ENCODE data around the gene TNFSF13B. TPM values are rescaled to one million over a fixed set of nuclear protein-coding genes. Genes with fewer than 3 reads are reported as not detected.

TNFSF13B gene
- total and polyA plus RNA-seq, 2 of the 8 experiments (the other 6 are each of a cell fraction or from before 2014, with no cell fraction given) = not detected

- H2BK5ac ChIP-seq (ENCODE audit: low read depth, low read length) = no peak overlapping the region
- H3K79me1 ChIP-seq (ENCODE audit: low read depth, low read length) = no peaks in the 10 kb centered on the region
- no peak overlapping the region for H2AFZ ChIP-seq (ENCODE audit: low read length)
- H4K8ac ChIP-seq (ENCODE audit: extremely low read depth, insufficient read depth, low read length) = no peak overlapping the region
- no peak overlapping the region for H3K14ac ChIP-seq (ENCODE audit: insufficient read length)
- no peak overlapping the region for H3K18ac ChIP-seq (ENCODE audit: extremely low read depth, low read length)
- H2BK120ac ChIP-seq (replicated peaks; ENCODE audit: low read depth, low read length) = no peak overlapping the region
- no peak overlapping the region for H3K4me3 ChIP-seq (ENCODE audit: extremely low read depth in 1 of 4, insufficient read depth in 2 of 4, low read depth in 3 of 4, low read length in 4 of 4)
- no peak overlapping the region for H3K4me2 ChIP-seq (ENCODE audit: insufficient read depth in 1 of 2, low read depth in 2 of 2, low read length in 2 of 2)
- H3K4me1 ChIP-seq (replicated peaks in 1 of 4; ENCODE audit: control insufficient read depth in 3 of 4, insufficient read depth in 4 of 4, low read length in 3 of 4) = no peaks in the 10 kb centered on the region
- H4K20me1 ChIP-seq (replicated peaks in 1 of 2; ENCODE audit: control insufficient read depth in 1 of 2, insufficient read depth in 2 of 2, low read length in 2 of 2) = no peaks in the 10 kb centered on the region
- no peaks in the 10 kb centered on the region for H3K23me2 ChIP-seq (ENCODE audit: low read depth, low read length)
- H3K79me2 ChIP-seq (ENCODE audit: control insufficient read depth in 1 of 2, insufficient read depth in 2 of 2, low read length in 2 of 2) = no peaks in the 10 kb centered on the region
- no peaks in the 10 kb centered on the region for H3K36me3 ChIP-seq (ENCODE audit: control insufficient read depth in 2 of 4, insufficient read depth in 4 of 4, low read length in 3 of 4)
- WGBS, 2 experiments (ENCODE audit: extremely low coverage in 1 of 2, insufficient coverage in 1 of 2, insufficient read length in 1 of 2, insufficient replicate concordance in 2 of 2, low coverage in 1 of 2, low lambda C conversion rate in 2 of 2, missing lambda C conversion rate in 1 of 2) = 87% methylated on average over 3 of the region's 3 CpGs; no CpG with 5 or more reads in 1 of the 2 experiments
- POLR2A ChIA-PET (ENCODE audit: partially characterized antibody) = no interaction called here
- H3K27ac ChIP-seq (ENCODE audit: low read depth, low read length) = no peak overlapping the region
- no peak overlapping the region for H4K91ac ChIP-seq (replicated peaks; ENCODE audit: insufficient read length, low read length)
- DNase-seq (ENCODE audit: low read depth in 1 of 2, low spot score in 2 of 2) (no peak), FAIRE-seq (no peak)
- H3K23ac ChIP-seq (ENCODE audit: insufficient read length) = no peak overlapping the region
- no peaks in the 10 kb centered on the region for H3K27me3 ChIP-seq (replicated peaks in 1 of 4; ENCODE audit: control insufficient read depth in 3 of 4, extremely low read depth in 1 of 4, insufficient read depth in 3 of 4, low read length in 3 of 4)
- no peak overlapping the region for H3K56ac ChIP-seq (replicated peaks; ENCODE audit: insufficient read length, low read depth, low read length)
- CTCF ChIA-PET (ENCODE audit: partially characterized antibody) = no interaction called here
- no peak overlapping the region for H2BK20ac ChIP-seq (ENCODE audit: low read length)
- H2BK12ac ChIP-seq (ENCODE audit: low read depth, low read length) = no peak overlapping the region
- no peaks in the 10 kb centered on the region; a peak in 1 of 4 replicates for H3K9me3 ChIP-seq (ENCODE audit: insufficient read depth in 2 of 2, low read depth in 1 of 2, low read length in 1 of 2)
- no peak overlapping the region for H3K9ac ChIP-seq (replicated peaks in 1 of 4; ENCODE audit: extremely low read depth in 1 of 4, low read depth in 3 of 4, low read length in 3 of 4)
- no peak overlapping the region for H4K5ac ChIP-seq (ENCODE audit: insufficient read length, low read depth, low read length)
- no peak overlapping the region for H2BK15ac ChIP-seq (ENCODE audit: low read length)
- H2AK5ac ChIP-seq (ENCODE audit: low read depth, low read length) = no peak overlapping the region
- H3K4ac ChIP-seq (replicated peaks; ENCODE audit: insufficient read length, low read depth, low read length) = no peak overlapping the region
- TF ChIP-seq POLR2A (IDR thresholded peaks at IDR 0.05; ENCODE audit: control extremely low read depth in 1 of 2, low read depth in 2 of 2, low read length in 2 of 2) = no peak
- no peak for TF ChIP-seq JUND (IDR thresholded peaks at IDR 0.05; ENCODE audit: low read length)
- TF ChIP-seq SRF (IDR thresholded peaks at IDR 0.05; ENCODE audit: low read depth, low read length) = no peak
- TF ChIP-seq RNF2 (IDR thresholded peaks at IDR 0.05; ENCODE audit: borderline replicate concordance, low read depth, low read length, missing control alignments, poor library complexity, severe bottlenecking) = no peak
- TF ChIP-seq EZH2 (IDR thresholded peaks at IDR 0.05; ENCODE audit: low read depth, low read length, severe bottlenecking) = no peak
- no peak for TF ChIP-seq CEBPB (IDR thresholded peaks at IDR 0.05; ENCODE audit: low read depth, low read length)
- no peak for TF ChIP-seq CBX5 (IDR thresholded peaks at IDR 0.05; ENCODE audit: low read depth, low read length)
- no peak for TF ChIP-seq CTCF (IDR thresholded peaks at IDR 0.05; ENCODE audit: control extremely low read depth in 1 of 3, insufficient read depth in 1 of 3, low read depth in 1 of 3, low read length in 3 of 3)
- no peak for TF ChIP-seq HDAC2 (IDR thresholded peaks at IDR 0.05; ENCODE audit: borderline replicate concordance in 1 of 2, low read depth in 2 of 2, low read length in 2 of 2)
- TF ChIP-seq ATF3 (IDR thresholded peaks at IDR 0.05; ENCODE audit: insufficient read depth, low read depth, low read length) = no peak
Observed at GRCh38 chr13:108313382-108313781, 43.9 kb downstream of the TNFSF13B start.

Measured in H1 (cell line).